SK-N-SH treated with all-trans-retinoic acid at 6 μM for 48 hours (cell line): Measurements from ENCODE around the gene IFITM1.

Source experiments
- ATAC-seq: fragments of 200-7000 bp; cut with Tn5 transposase; 3 replicates; pipeline ENCODE4 v1.9.1; 2020; ENCODE audit warnings: mild to moderate bottlenecking, moderate library complexity
- ARNTL ChIP-seq: fragments of 450-650 bp; formaldehyde crosslinking; IDR thresholded peaks from 2 replicates; pipeline ENCODE4 v1.5.0; 2020; ENCODE audit warnings: low read depth, mild to moderate bottlenecking, moderate library complexity, borderline replicate concordance
- BACH2 ChIP-seq: fragments of 250-450 bp; sonication (Bioruptor Pico); IDR thresholded peaks from 2 replicates; pipeline ENCODE4 v1.9.0; 2021; ENCODE audit warnings: mild to moderate bottlenecking, borderline replicate concordance
- CREB5 ChIP-seq: fragments of 250-450 bp; sonication (Bioruptor Pico); IDR thresholded peaks from 2 replicates; pipeline ENCODE4 v1.5.1; 2020; ENCODE audit warnings: low read depth, mild to moderate bottlenecking, moderate library complexity
- CSDC2 ChIP-seq: fragments of 250-450 bp; sonication (Bioruptor Pico); IDR thresholded peaks from 2 replicates; pipeline ENCODE4 v1.5.0; 2020; ENCODE audit warnings: mild to moderate bottlenecking, moderate library complexity
- CSRNP3 ChIP-seq: fragments of 250-450 bp; sonication (Bioruptor Pico); IDR thresholded peaks from 2 replicates; pipeline ENCODE4 v1.5.1; 2021; ENCODE audit warnings: mild to moderate bottlenecking, moderate library complexity
- ESRRG ChIP-seq: fragments of 250-450 bp; sonication (Bioruptor Pico); IDR thresholded peaks from 2 replicates; pipeline ENCODE4 v1.6.1; 2021; ENCODE audit warnings: mild to moderate bottlenecking
- GLIS3 ChIP-seq: fragments of 250-450 bp; sonication (Bioruptor Pico); IDR thresholded peaks from 2 replicates; pipeline ENCODE4 v1.5.0; 2020; ENCODE audit warnings: mild to moderate bottlenecking, moderate library complexity
- ISL1 ChIP-seq: fragments of 250-450 bp; sonication (Bioruptor Pico); IDR thresholded peaks from 2 replicates; pipeline ENCODE4 v2.1.2; 2022; ENCODE audit warnings: mild to moderate bottlenecking, moderate library complexity
- OSR1 ChIP-seq: fragments of 250-450 bp; sonication (Bioruptor Pico); IDR thresholded peaks from 2 replicates; pipeline ENCODE4 v1.8.0; 2022; ENCODE audit warnings: moderate library complexity, mild to moderate bottlenecking, inconsistent platforms
- POU6F1 ChIP-seq: fragments of 250-450 bp; sonication (Bioruptor Pico); IDR thresholded peaks from 2 replicates; pipeline ENCODE4 v1.8.0; 2021; ENCODE audit warnings: low read depth, mild to moderate bottlenecking, moderate library complexity, borderline replicate concordance
- PPARA ChIP-seq: fragments of 250-450 bp; sonication (Bioruptor Pico); IDR thresholded peaks from 2 replicates; pipeline ENCODE4 v1.5.0; 2020; ENCODE audit warnings: mild to moderate bottlenecking, borderline replicate concordance
- RARB ChIP-seq: fragments of 250-450 bp; sonication (Bioruptor Pico); IDR thresholded peaks from 2 replicates; pipeline ENCODE4 v1.8.0; 2021; ENCODE audit warnings: mild to moderate bottlenecking, moderate library complexity
- SNAI2 ChIP-seq: fragments of 250-450 bp; sonication (Bioruptor Pico); IDR thresholded peaks from 2 replicates; pipeline ENCODE4 v1.5.0; 2020; ENCODE audit warnings: mild to moderate bottlenecking, moderate library complexity
- TCF4 ChIP-seq: fragments of 250-450 bp; sonication (Bioruptor Pico); IDR thresholded peaks from 2 replicates; pipeline ENCODE4 v1.8.0; 2021; ENCODE audit warnings: mild to moderate bottlenecking, moderate library complexity, borderline replicate concordance
- TOX ChIP-seq: fragments of 250-450 bp; sonication (Bioruptor Pico); IDR thresholded peaks from 2 replicates; pipeline ENCODE4 v1.8.0; 2021; ENCODE audit warnings: mild to moderate bottlenecking, moderate library complexity, borderline replicate concordance
- TSHZ2 ChIP-seq: fragments of 250-450 bp; sonication (Bioruptor Pico); IDR thresholded peaks from 2 replicates; pipeline ENCODE4 v1.5.0; 2020; ENCODE audit warnings: mild to moderate bottlenecking, moderate library complexity
- ZC3H10 ChIP-seq: fragments of 250-450 bp; sonication (Bioruptor Pico); IDR thresholded peaks from 2 replicates; pipeline ENCODE4 v1.5.1; 2021; ENCODE audit warnings: mild to moderate bottlenecking, moderate library complexity
- ZFP3 ChIP-seq: fragments of 250-450 bp; sonication (Bioruptor Pico); IDR thresholded peaks from 2 replicates; pipeline ENCODE4 v1.5.0; 2020; ENCODE audit warnings: mild to moderate bottlenecking, moderate library complexity
- ZFP30 ChIP-seq: fragments of 450-650 bp; formaldehyde crosslinking; IDR thresholded peaks from 2 replicates; pipeline ENCODE4 v1.5.0; 2022; ENCODE audit warnings: mild to moderate bottlenecking, moderate library complexity
- ZNF565 ChIP-seq: fragments of 450-650 bp; formaldehyde crosslinking; conservative IDR thresholded peaks from 2 replicates; pipeline ENCODE4 v1.5.0; 2020; ENCODE audit warnings: low read depth, mild to moderate bottlenecking, moderate library complexity
- ZNF70 ChIP-seq: fragments of 450-650 bp; formaldehyde crosslinking; IDR thresholded peaks from 2 replicates; pipeline ENCODE4 v1.5.0; 2020; ENCODE audit warnings: mild to moderate bottlenecking, moderate library complexity
- ZNF8 ChIP-seq: fragments of 450-650 bp; formaldehyde crosslinking; IDR thresholded peaks from 2 replicates; pipeline ENCODE4 v1.5.0; 2020; ENCODE audit warnings: mild to moderate bottlenecking, moderate library complexity

Gene IFITM1

GRCh38 chr11:283405-284104 is 30.3 kb upstream of the IFITM1 start:
- TF ChIP-seq ZNF70 (CRISPR knock-in tag) (no peak), CSRNP3 (CRISPR knock-in tag) (no peak), OSR1 (CRISPR knock-in tag) (no peak), ISL1 (CRISPR knock-in tag) (no peak), BACH2 (CRISPR knock-in tag) (no peak), ZFP30 (no peak), CREB5 (CRISPR knock-in tag) (no peak), GLIS3 (no peak), ARNTL (CRISPR knock-in tag) (no peak), ZNF565 (CRISPR knock-in tag) (no peak), CSDC2 (CRISPR knock-in tag) (no peak), SNAI2 (no peak), ESRRG (CRISPR knock-in tag) (no peak), TCF4 (CRISPR knock-in tag) (no peak), PPARA (no peak)
- ATAC-seq = no peak

- TF ChIP-seq ZNF70 (CRISPR knock-in tag) = no peak
- no peak for TF ChIP-seq ZNF565 (CRISPR knock-in tag)
- TF ChIP-seq ZNF8 = no peak
- TF ChIP-seq ZC3H10 = no peak
- no peak for TF ChIP-seq POU6F1 (CRISPR knock-in tag)
- TF ChIP-seq ZFP3 (CRISPR knock-in tag) = no peak
- TF ChIP-seq CSDC2 (CRISPR knock-in tag) = no peak
- ATAC-seq = no peak
Measured at GRCh38 chr11:284105-285020, 29.5 kb upstream of the IFITM1 start.

GRCh38 chr11:285021-285893 is 28.6 kb upstream of the IFITM1 start:
- no peak for ATAC-seq
- TF ChIP-seq ZFP30 (no peak), RARB (no peak), CSDC2 (CRISPR knock-in tag) (no peak), TOX (CRISPR knock-in tag) (no peak), CREB5 (CRISPR knock-in tag) (no peak), ESRRG (CRISPR knock-in tag) (no peak), TSHZ2 (CRISPR knock-in tag) (no peak), GLIS3 (no peak), POU6F1 (CRISPR knock-in tag) (no peak), ZFP3 (CRISPR knock-in tag) (no peak)
